VCaP (cell line): Measurements from ENCODE around the gene MYOCOS.

ENCODE experiments used
- H3K27ac ChIP-seq: fragments of 450-650 bp; 2 replicates; pipeline ENCODE4 v1.5.1; 2017
- TF ChIP-seq, protein P1 (sequence below): fragments of 450-650 bp; conservative IDR thresholded peaks from 2 replicates; pipeline ENCODE4 v1.5.1; 2017; ENCODE audit warnings: mild to moderate bottlenecking, moderate library complexity

MYOCOS gene

DNA sequence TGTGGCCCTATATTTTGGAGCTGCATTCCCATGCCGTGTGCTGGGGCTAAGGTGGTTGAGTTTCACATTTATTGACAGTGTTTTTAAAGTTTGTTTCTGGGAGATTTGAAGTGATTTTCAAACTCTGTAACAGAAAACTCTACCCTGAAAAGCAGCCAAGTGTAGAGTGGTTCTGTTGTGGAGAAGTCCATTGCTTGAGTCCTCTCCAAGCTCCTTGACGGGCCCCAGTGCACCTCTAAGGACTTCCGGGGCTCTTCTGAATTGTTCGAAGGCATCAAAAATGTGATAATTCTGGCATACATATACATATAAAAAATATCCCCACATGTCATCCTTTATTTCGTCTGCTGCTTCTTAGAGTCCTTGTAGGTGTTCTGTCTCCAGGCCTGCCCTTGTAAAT, 5.0 kb downstream of the MYOCOS start:
- no peak overlapping the region for H3K27ac ChIP-seq
- TF ChIP-seq, protein P1, sequence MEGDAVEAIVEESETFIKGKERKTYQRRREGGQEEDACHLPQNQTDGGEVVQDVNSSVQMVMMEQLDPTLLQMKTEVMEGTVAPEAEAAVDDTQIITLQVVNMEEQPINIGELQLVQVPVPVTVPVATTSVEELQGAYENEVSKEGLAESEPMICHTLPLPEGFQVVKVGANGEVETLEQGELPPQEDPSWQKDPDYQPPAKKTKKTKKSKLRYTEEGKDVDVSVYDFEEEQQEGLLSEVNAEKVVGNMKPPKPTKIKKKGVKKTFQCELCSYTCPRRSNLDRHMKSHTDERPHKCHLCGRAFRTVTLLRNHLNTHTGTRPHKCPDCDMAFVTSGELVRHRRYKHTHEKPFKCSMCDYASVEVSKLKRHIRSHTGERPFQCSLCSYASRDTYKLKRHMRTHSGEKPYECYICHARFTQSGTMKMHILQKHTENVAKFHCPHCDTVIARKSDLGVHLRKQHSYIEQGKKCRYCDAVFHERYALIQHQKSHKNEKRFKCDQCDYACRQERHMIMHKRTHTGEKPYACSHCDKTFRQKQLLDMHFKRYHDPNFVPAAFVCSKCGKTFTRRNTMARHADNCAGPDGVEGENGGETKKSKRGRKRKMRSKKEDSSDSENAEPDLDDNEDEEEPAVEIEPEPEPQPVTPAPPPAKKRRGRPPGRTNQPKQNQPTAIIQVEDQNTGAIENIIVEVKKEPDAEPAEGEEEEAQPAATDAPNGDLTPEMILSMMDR: no peak

DNA sequence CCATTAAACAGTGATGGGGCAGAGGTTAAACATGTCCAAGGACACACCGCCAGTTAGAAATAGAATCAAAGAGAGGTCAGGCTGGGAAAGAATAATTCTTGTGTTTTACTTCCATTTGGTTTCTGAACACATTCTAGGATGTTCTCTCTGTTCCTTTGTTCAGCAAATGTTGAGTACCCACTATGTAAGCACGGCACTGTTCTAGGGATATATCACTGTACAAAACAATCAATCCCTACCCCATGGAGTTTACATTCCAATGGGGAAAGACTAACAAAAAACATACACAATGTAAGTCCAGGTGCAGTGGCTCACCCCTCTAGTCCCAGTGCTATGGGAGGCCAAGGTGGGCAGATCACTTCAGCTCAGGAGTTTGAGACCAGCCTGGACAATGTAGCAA, 6.2 kb downstream of the MYOCOS start:
- no peak overlapping the region for H3K27ac ChIP-seq
- TF ChIP-seq, protein P1: no peak

DNA sequence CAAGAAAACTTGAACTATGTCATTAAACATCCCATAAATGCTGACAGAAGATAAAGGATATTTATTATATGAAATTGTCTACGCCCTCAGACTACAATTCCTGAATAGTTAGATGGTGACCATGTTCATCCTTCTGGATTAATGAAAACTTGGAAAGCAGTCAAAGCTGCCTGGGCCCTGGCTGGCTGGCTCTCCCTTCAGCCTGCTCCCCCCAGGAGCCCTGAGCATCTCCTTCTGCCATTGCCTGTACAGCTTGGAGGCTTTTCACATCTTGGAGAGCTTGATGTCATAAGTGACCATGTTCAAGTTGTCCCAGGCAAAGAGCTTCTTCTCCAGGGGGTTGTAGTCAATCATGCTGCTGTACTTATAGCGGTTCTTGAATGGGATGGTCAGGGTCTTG, 13.6 kb downstream of the MYOCOS start:
- H3K27ac ChIP-seq: no peak overlapping the region
- TF ChIP-seq, protein P1: no peak

DNA sequence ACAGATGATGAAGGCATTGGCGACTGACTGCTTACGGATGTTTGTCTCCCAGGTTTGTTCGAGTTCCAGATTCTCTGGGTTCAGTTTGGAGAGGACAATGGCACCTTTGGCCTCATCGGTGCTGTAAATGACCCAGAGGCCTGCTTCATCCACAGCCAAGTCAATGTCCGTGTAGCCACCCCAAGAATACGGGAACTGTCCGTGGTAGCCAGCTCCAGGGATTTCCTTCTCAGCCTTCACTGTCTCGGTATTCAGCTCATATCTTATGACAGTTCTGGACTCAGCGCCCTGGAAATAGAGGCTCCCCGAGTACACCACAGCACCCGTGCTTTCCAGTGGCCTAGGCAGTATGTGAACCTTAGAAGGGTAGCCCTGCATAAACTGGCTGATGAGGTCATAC, 14.1 kb downstream of the MYOCOS start:
- TF ChIP-seq, protein P1: no peak
- no peak overlapping the region for H3K27ac ChIP-seq

DNA sequence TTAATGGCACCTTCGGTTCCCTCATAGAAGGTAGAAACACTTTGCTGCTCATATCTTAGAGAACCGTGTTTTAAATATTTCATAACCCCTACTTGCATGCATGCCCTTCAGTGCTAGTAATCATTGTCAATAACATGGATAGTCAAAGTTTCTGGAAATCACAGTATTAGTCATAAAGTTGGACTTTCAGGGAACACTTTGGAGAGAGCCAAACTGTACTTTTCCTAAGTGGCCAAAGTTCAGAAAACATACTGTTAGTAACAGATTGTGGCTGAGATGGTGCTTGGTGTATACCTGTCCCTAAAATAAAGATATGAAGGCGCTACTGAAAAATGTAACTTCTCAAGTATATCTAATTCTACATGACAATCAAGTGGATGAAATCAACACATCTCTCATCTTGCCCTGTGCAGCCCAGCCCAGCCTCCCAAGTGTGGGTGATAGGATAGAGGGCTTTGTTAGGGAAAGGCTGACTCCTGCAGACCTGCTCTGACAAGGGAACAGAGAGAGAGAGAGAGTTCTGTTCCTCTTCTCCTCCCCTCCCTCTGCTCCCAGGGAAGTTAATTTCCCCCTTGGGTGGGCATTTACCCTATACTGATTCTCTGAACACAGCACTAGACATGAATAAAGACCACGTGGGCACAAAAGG, 16.0 kb downstream of the MYOCOS start:
- TF ChIP-seq, protein P1: no peak
- H3K27ac ChIP-seq: no peak overlapping the region

DNA sequence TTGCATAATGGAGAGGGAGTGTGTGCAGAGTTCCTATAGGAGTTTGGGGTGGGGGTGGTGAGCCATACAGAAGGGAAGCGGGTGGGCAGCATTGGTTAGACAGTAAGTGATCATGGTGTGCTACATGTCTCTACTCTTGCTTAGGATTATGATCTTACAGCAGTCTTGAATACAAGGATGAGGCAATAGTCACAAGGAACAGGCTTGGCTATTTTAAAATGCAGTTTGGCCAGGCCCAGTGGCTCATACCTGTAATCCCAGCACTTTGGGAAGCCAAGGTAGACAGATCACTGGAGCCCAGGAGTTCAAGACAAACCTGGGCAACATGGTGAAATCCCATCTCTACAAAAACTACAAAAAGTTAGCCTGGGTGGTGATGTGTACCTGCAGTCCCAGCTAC, 18.2 kb downstream of the MYOCOS start:
- TF ChIP-seq, protein P1: no peak
- no peak overlapping the region for H3K27ac ChIP-seq

DNA sequence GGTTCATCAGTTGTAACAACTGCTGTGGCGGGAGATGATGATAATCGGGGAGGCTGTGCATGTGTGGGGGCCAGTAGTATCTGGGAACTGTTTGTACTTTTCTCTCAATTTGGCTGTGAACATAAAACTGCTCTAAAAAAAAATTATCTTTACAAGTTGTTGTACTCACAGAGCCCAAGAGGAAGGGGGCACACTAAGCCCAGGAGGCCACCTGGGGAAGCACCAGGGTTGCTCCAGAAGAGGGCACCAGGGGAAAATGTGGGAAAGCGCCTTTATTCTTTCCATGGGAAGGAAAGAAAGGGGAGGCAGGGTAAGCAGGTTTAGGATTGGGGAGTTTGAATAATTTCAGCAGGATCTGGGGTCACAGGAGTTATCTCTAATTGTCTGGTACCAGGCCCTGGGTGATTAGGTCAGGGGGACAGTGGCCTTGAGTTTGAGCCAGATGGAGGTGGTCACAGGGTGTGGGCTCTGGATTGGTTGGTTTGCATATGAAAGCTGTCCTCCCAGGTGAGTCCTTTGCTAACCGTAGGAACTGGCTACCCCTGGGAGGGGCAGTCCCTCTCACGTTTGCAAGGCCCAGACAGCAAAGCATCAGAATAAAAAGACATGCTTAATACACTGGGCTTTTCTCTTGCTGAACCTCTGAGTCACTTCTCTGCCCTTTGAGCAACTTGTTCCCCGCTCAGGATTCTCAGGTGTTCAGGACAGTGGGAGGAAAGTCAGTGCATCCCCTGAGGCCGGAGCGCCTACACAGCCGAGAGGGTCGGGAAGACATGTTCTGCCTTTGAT, 19.2 kb downstream of the MYOCOS start:
- TF ChIP-seq, protein P1: no peak
- H3K27ac ChIP-seq: no peak overlapping the region
